OCI-LY3 (cell line): ENCODE data around the gene RGS18.

Experiments
- H2AFZ ChIP-seq: fragments of 200-600, 300-600 bp; shearing (Covaris generic); 2 replicates; pipeline ENCODE4 v1.6.0; 2014; ENCODE audit warnings: antibody characterized with exemption, low read depth, low read length
- H3K27ac ChIP-seq: fragments of 200-600, 300-600 bp; sonication (generic); 2 replicates; pipeline ENCODE4 v1.5.1; 2014; ENCODE audit warnings: mild to moderate bottlenecking, low read length, moderate library complexity, mixed read lengths
- H3K27me3 ChIP-seq: fragments of 200-600, 300-600 bp; sonication (generic); 2 replicates; pipeline ENCODE4 v1.6.1; 2014; ENCODE audit warnings: low read depth, low read length, mixed read lengths
- H3K36me3 ChIP-seq: fragments of 200-600, 300-600 bp; sonication (generic); replicated peaks from 2 replicates; pipeline ENCODE3; 2014; ENCODE audit warnings: low read depth, low read length, mixed read lengths
- H3K4me1 ChIP-seq: fragments of 300-600, 200-600 bp; sonication (generic); 2 replicates; pipeline ENCODE4 v1.6.1; 2014; ENCODE audit warnings: low read length, mixed read lengths
- H3K4me2 ChIP-seq: fragments of 200-600, 300-600 bp; sonication (generic); 2 replicates; pipeline ENCODE4 v1.6.1; 2014; ENCODE audit warnings: low read length, mixed read lengths
- H3K4me3 ChIP-seq: fragments of 300-600, 200-600 bp; sonication (generic); 2 replicates; pipeline ENCODE4 v1.5.1; 2014; ENCODE audit warnings: antibody characterized with exemption, mild to moderate bottlenecking, low read length, moderate library complexity
- H3K79me2 ChIP-seq: fragments of 300-600, 200-600 bp; shearing (Covaris generic); 2 replicates; pipeline ENCODE4 v1.6.1; 2014; ENCODE audit warnings: mild to moderate bottlenecking, low read length, mixed read lengths
- H3K9ac ChIP-seq: fragments of 300-600, 200-600 bp; shearing (Covaris generic); 2 replicates; pipeline ENCODE4 v1.6.0; 2014; ENCODE audit warnings: mild to moderate bottlenecking, low read length, moderate library complexity
- H3K9me3 ChIP-seq: fragments of 200-600, 300-600 bp; shearing (Covaris generic); 2 replicates; pipeline ENCODE4 v1.6.1; 2014; ENCODE audit warnings: low read length, mixed read lengths; ENCODE audit not compliant: insufficient read depth
- H4K20me1 ChIP-seq: fragments of 200-600, 300-600 bp; sonication (generic); 2 replicates; pipeline ENCODE4 v1.6.1; 2016; ENCODE audit warnings: low read length, mixed read lengths; ENCODE audit not compliant: insufficient read depth
- EZH2phosphoT487 ChIP-seq: fragments of 200-600 bp; shearing (Covaris generic); IDR thresholded peaks from 2 replicates; pipeline ENCODE4 v1.6.1; 2018; ENCODE audit warnings: antibody characterized with exemption, mixed run types, low read depth
- TF ChIP-seq, protein P1 (sequence below): fragments of 200-600, 300-600 bp; sonication (generic); IDR thresholded peaks from 2 replicates; pipeline ENCODE4 v1.5.1; 2014; ENCODE audit warnings: antibody characterized with exemption, low read length, low read depth

RGS18 gene

DNA sequence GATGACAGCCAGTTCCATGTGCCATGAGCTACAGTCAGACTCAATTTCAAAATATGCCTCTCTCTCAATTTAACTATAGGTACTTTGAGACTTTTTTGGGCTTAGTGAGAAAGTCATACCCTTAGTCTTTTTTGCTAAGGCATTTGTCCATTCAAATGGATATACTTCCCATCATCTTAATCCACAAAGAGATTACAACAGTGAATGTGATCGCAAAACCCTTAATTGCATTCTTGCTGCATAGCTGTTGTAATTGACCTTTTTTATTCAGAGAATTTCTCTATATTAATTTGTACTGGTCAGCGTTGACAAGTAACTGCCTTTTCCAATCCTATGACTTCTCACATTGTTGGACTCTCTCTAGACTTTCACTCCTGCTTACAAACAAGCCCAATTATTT is 38.6 kb upstream of the RGS18 start:
- no peaks in the 10 kb centered on the region for H3K79me2 ChIP-seq
- no peak overlapping the region for H3K27ac ChIP-seq
- no peaks in the 10 kb centered on the region for H4K20me1 ChIP-seq
- TF ChIP-seq EZH2phosphoT487, result no peak
- TF ChIP-seq, protein P1, sequence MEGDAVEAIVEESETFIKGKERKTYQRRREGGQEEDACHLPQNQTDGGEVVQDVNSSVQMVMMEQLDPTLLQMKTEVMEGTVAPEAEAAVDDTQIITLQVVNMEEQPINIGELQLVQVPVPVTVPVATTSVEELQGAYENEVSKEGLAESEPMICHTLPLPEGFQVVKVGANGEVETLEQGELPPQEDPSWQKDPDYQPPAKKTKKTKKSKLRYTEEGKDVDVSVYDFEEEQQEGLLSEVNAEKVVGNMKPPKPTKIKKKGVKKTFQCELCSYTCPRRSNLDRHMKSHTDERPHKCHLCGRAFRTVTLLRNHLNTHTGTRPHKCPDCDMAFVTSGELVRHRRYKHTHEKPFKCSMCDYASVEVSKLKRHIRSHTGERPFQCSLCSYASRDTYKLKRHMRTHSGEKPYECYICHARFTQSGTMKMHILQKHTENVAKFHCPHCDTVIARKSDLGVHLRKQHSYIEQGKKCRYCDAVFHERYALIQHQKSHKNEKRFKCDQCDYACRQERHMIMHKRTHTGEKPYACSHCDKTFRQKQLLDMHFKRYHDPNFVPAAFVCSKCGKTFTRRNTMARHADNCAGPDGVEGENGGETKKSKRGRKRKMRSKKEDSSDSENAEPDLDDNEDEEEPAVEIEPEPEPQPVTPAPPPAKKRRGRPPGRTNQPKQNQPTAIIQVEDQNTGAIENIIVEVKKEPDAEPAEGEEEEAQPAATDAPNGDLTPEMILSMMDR, result no peak
- H3K9me3 ChIP-seq, result no peaks in the 10 kb centered on the region
- H3K4me3 ChIP-seq, result no peak overlapping the region
- no peaks in the 10 kb centered on the region for H3K36me3 ChIP-seq
- H2AFZ ChIP-seq, result no peak overlapping the region
- no peaks in the 10 kb centered on the region for H3K4me1 ChIP-seq
- no peak overlapping the region for H3K4me2 ChIP-seq
- H3K27me3 ChIP-seq, result no peaks in the 10 kb centered on the region
- H3K9ac ChIP-seq, result no peak overlapping the region

GRCh38 chr1:192122668-192123067 is 35.6 kb upstream of the RGS18 start:
- H3K79me2 ChIP-seq, result no peaks in the 10 kb centered on the region
- H3K9ac ChIP-seq, result no peak overlapping the region
- H3K9me3 ChIP-seq, result no peaks in the 10 kb centered on the region
- H2AFZ ChIP-seq, result no peak overlapping the region
- H3K4me1 ChIP-seq, result peaks cover 8% of the 10 kb centered on the region
- no peak for TF ChIP-seq EZH2phosphoT487
- TF ChIP-seq, protein P1, result no peak
- no peaks in the 10 kb centered on the region for H4K20me1 ChIP-seq
- H3K27me3 ChIP-seq, result no peaks in the 10 kb centered on the region
- H3K27ac ChIP-seq, result no peak overlapping the region
- no peaks in the 10 kb centered on the region for H3K36me3 ChIP-seq
- no peak overlapping the region for H3K4me2 ChIP-seq
- no peak overlapping the region for H3K4me3 ChIP-seq

GRCh38 chr1:192123212-192123611 is 35.0 kb upstream of the RGS18 start:
- H3K36me3 ChIP-seq, result no peaks in the 10 kb centered on the region
- no peaks in the 10 kb centered on the region for H3K9me3 ChIP-seq
- H3K9ac ChIP-seq, result no peak overlapping the region
- no peak overlapping the region for H3K4me2 ChIP-seq
- no peak overlapping the region for H3K4me3 ChIP-seq
- H2AFZ ChIP-seq, result no peak overlapping the region
- no peak for TF ChIP-seq EZH2phosphoT487
- TF ChIP-seq, protein P1, result no peak
- H3K79me2 ChIP-seq, result no peaks in the 10 kb centered on the region
- H3K4me1 ChIP-seq, result peaks cover 8% of the 10 kb centered on the region
- no peak overlapping the region for H3K27ac ChIP-seq
- no peaks in the 10 kb centered on the region for H3K27me3 ChIP-seq
- H4K20me1 ChIP-seq, result no peaks in the 10 kb centered on the region

DNA sequence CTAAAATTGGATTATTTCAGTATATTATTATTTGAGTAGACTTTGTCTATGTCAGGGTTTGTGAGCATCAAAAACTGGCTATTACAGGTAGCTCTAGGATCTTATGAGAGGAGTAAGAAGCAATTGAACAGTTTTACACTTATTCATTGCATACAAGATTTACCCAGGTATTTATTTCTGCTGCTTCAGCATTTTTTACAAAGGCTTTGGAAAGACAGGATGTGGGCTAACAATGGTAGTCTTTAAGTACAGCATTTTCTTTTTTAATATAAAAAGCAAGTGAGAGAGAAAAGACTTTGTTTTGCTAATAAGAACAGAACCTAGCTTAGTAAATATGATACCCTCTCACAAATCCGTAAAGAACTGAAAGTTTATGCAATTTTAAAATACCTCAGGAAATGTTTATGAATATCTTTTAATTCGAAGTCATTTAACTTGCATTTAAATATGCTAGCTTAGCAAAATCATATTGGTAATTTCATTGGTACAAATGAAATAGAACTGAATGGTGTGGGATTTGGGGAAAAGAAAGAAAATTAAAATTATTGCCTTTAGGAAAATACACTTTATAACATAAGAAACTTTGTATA is 32.1 kb upstream of the RGS18 start:
- Histone ChIP-seq H3K36me3 (no peaks in the 10 kb centered on the region), H2AFZ (no peak overlapping the region), H3K9me3 (no peaks in the 10 kb centered on the region), H3K9ac (no peak overlapping the region), H3K27ac (no peak overlapping the region), H4K20me1 (no peaks in the 10 kb centered on the region), H3K79me2 (no peaks in the 10 kb centered on the region), H3K4me2 (no peak overlapping the region), H3K27me3 (no peaks in the 10 kb centered on the region), H3K4me1 (peaks cover 8% of the 10 kb centered on the region), H3K4me3 (no peak overlapping the region)
- TF ChIP-seq EZH2phosphoT487, result no peak
- TF ChIP-seq, protein P1, result no peak
